Colonic mucosa (tissue), 4 donors: ENCODE measurements around the gene MICAL3. TPM values are rescaled to one million over a fixed set of nuclear protein-coding genes. Genes with fewer than 3 reads are reported as not detected.

Source experiments
- DNase-seq: peaks from one replicate; pipeline ENCODE4 v3.0.0-alpha.2; 2020
- H3K27ac ChIP-seq: fragments of 200-600 bp; one replicate; pipeline ENCODE4 v1.8.0; 2021
- H3K27me3 ChIP-seq: fragments of 200-600 bp; one replicate; pipeline ENCODE4 v1.8.0; 2021
- H3K36me3 ChIP-seq: fragments of 200-600 bp; one replicate; pipeline ENCODE4 v1.8.0; 2021
- H3K4me1 ChIP-seq: fragments of 200-600 bp; one replicate; pipeline ENCODE4 v1.8.0; 2021; ENCODE audit warnings: mild to moderate bottlenecking
- H3K4me3 ChIP-seq: fragments of 200-600 bp; one replicate; pipeline ENCODE4 v1.8.0; 2021
- H3K9ac ChIP-seq, 2 donors: one replicate each; pipeline ENCODE4 v1.7.0; 2013; ENCODE audit warnings: control low read depth in 2 of 2, low read depth in 2 of 2, low read length in 2 of 2
- H3K9me3 ChIP-seq: fragments of 200-600 bp; one replicate; pipeline ENCODE4 v1.8.0; 2021
- CTCF ChIP-seq: fragments of 200-600 bp; IDR thresholded peaks from one replicate; pipeline ENCODE4 v1.8.0; 2022; ENCODE audit warnings: antibody characterized with exemption, mild to moderate bottlenecking
- intact Hi-C: fragments of 100-400 bp; cut with DNase I; formaldehyde crosslinking; loops from one replicate; pipeline ENCODE4 v1.14.1; 2022
- total RNA-seq, 2 donors: library from RNA; stranded (reverse); fragmentation: NEBNext Ultra II Directional in 1 of 2; extraction: Animal tissue kit (Norgen Biotek cat#: 25700) in 1 of 2; gene quantifications; one replicate each; pipeline ENCODE4 v1.2.1, GENCODE V29; 2021
- donor health status: healthy.
- donor health status: DM: no; HTN: no; CAD: no.
- donor health status: DM: no; HTN: no; CAD: no.

Gene MICAL3
- total RNA-seq, 2 donors from 2014 or later, result 72.5 to 84.5 TPM

GRCh38 chr22:17786435-17787161 is 237.8 kb downstream of the MICAL3 start:
- Histone ChIP-seq H3K27ac (no peak overlapping the region), H3K36me3 (no peaks in the 10 kb centered on the region), H3K4me3 (no peak overlapping the region), H3K9ac (no peak overlapping the region), H3K9me3 (no peaks in the 10 kb centered on the region), H3K4me1 (peaks cover 10% of the 10 kb centered on the region), H3K27me3 (no peaks in the 10 kb centered on the region)
- no peak for TF ChIP-seq CTCF
- intact Hi-C loops, result loop anchor here (5.0 kb wide), 1 partner anchor 44 kb away; no protein-coding TSS in a partner anchor
- no peak for DNase-seq

- intact Hi-C loops, result loop anchor here (5.0 kb wide), 1 partner anchor 43 kb away; no protein-coding TSS in a partner anchor
- H3K4me1 ChIP-seq, result peaks cover 11% of the 10 kb centered on the region
- no peak overlapping the region for H3K27ac ChIP-seq
- H3K9me3 ChIP-seq, result no peaks in the 10 kb centered on the region
- no peak overlapping the region for H3K4me3 ChIP-seq
- H3K27me3 ChIP-seq, result no peaks in the 10 kb centered on the region
- peak; percentile 84 for DNase-seq
- H3K9ac ChIP-seq, result no peak overlapping the region
- no peaks in the 10 kb centered on the region for H3K36me3 ChIP-seq
- peak; percentile 70 for TF ChIP-seq CTCF
Measured at GRCh38 chr22:17785185-17786184, 238.9 kb downstream of the MICAL3 start.

GRCh38 chr22:17784776-17785175 is 239.6 kb downstream of the MICAL3 start:
- Histone ChIP-seq H3K9me3 (no peaks in the 10 kb centered on the region), H3K4me1 (peaks cover 11% of the 10 kb centered on the region), H3K27me3 (no peaks in the 10 kb centered on the region), H3K4me3 (no peak overlapping the region), H3K36me3 (no peaks in the 10 kb centered on the region), H3K27ac (no peak overlapping the region), H3K9ac (no peak overlapping the region)
- no peak for DNase-seq
- TF ChIP-seq CTCF, result no peak
- intact Hi-C loops, result loop anchor here (5.0 kb wide), 1 partner anchor 42 kb away; no protein-coding TSS in a partner anchor

- no peak for DNase-seq
- no peak overlapping the region for H3K4me3 ChIP-seq
- no peaks in the 10 kb centered on the region for H3K9me3 ChIP-seq
- H3K9ac ChIP-seq, result peak overlapping the region in 1 of 2 donors; percentile 9
- intact Hi-C loops, result no loop called here
- no peak overlapping the region for H3K27ac ChIP-seq
- no peaks in the 10 kb centered on the region for H3K36me3 ChIP-seq
- H3K4me1 ChIP-seq, result peaks cover 11% of the 10 kb centered on the region
- H3K27me3 ChIP-seq, result no peaks in the 10 kb centered on the region
- no peak for TF ChIP-seq CTCF
Measured at GRCh38 chr22:17783773-17784480, 240.4 kb downstream of the MICAL3 start.

- Histone ChIP-seq H3K27me3 (no peaks in the 10 kb centered on the region), H3K27ac (no peak overlapping the region), H3K4me1 (peaks cover 11% of the 10 kb centered on the region), H3K9ac (no peak overlapping the region), H3K4me3 (no peak overlapping the region), H3K9me3 (no peaks in the 10 kb centered on the region), H3K36me3 (no peaks in the 10 kb centered on the region)
- TF ChIP-seq CTCF, result no peak
- intact Hi-C loops, result no loop called here
- DNase-seq, result no peak
Measured at GRCh38 chr22:17783312-17783711, 241.0 kb downstream of the MICAL3 start.
